SK-N-SH (cell line): ENCODE measurements around the gene COL3A1. TPM values are rescaled to one million over a fixed set of nuclear protein-coding genes. Genes with fewer than 3 reads are reported as not detected.

Experiments
- CTCF ChIA-PET: fragments of 300-600, 350-600 bp; formaldehyde crosslinking; extraction: SDS; loops from one replicate; lab custom pipeline; 2021; lab: Yijun Ruan, JAX
- POLR2A ChIA-PET: fragments of 350-600 bp; sonication (Branson Sonifier 250); formaldehyde crosslinking; extraction: SDS; loops from one replicate; lab custom pipeline; 2020; ENCODE audit warnings: antibody characterized with exemption, inconsistent platforms; lab: Yijun Ruan, JAX
- DNase-seq: peaks from one replicate; pipeline ENCODE4 v3.0.0; 2012
- H2AFZ ChIP-seq: fragments of 200-600 bp; sonication (generic); 2 replicates; pipeline ENCODE4 v1.8.1; 2016; ENCODE audit warnings: antibody characterized with exemption, mild to moderate bottlenecking, low read depth
- H3F3A ChIP-seq: fragments of 200-600 bp; sonication (generic); replicated peaks from 2 replicates; pipeline ENCODE3; 2016; ENCODE audit warnings: antibody characterized with exemption, mild to moderate bottlenecking; ENCODE audit not compliant: insufficient read depth
- H3K27ac ChIP-seq, 2 experiments: fragments of 200-500 bp in 1 of 2; fragments of 200-600 bp in 1 of 2; sonication (Bioruptor generic) in 1 of 2; sonication (generic), shearing (Covaris generic) in 1 of 2; 2 replicates each; pipeline versions ENCODE4 v1.5.1 to v1.6.1; 2014 to 2016; ENCODE audit warnings: low read depth in 2 of 2, inconsistent platforms in 1 of 2, low read length in 1 of 2, mild to moderate bottlenecking in 1 of 2, mixed read lengths in 1 of 2
- H3K27me3 ChIP-seq: fragments of 200-600 bp; sonication (generic), shearing (Covaris generic); 2 replicates; pipeline ENCODE4 v1.6.1; 2016; ENCODE audit warnings: mixed run types; ENCODE audit not compliant: insufficient read depth
- H3K36me3 ChIP-seq, 2 experiments: fragments of 200-500 bp in 1 of 2; fragments of 200-600 bp in 1 of 2; sonication (Bioruptor generic) in 1 of 2; sonication (generic) in 1 of 2; replicated peaks in 1 of 2; 2 replicates each; pipeline versions ENCODE3 to v1.5.1; 2014 to 2016; ENCODE audit warnings: low read length in 1 of 2, mild to moderate bottlenecking in 1 of 2; ENCODE audit not compliant: insufficient read depth in 2 of 2, control insufficient read depth in 1 of 2
- H3K4me1 ChIP-seq, 2 experiments: fragments of 200-500 bp in 1 of 2; fragments of 200-600 bp in 1 of 2; sonication (Bioruptor generic) in 1 of 2; sonication (generic), shearing (Covaris generic) in 1 of 2; 2 replicates each; pipeline versions ENCODE4 v1.5.1 to v1.6.1; 2014 to 2016; ENCODE audit warnings: low read depth in 1 of 2, low read length in 1 of 2, mixed run types in 1 of 2; ENCODE audit not compliant: insufficient read depth in 2 of 2, control insufficient read depth in 1 of 2
- H3K4me2 ChIP-seq: fragments of 200-600 bp; sonication (generic), shearing (Covaris generic); 2 replicates; pipeline ENCODE4 v1.6.1; 2017; ENCODE audit warnings: mixed run types
- H3K4me3 ChIP-seq, 2 experiments: fragments of 200-500 bp in 1 of 2; fragments of 200-600 bp in 1 of 2; sonication (Bioruptor generic) in 1 of 2; sonication (generic), shearing (Covaris generic) in 1 of 2; 2 replicates each; pipeline versions ENCODE4 v1.5.1 to v1.8.1; 2014 to 2016; ENCODE audit warnings: low read depth in 2 of 2, inconsistent platforms in 1 of 2, low read length in 1 of 2, mild to moderate bottlenecking in 1 of 2, mixed read lengths in 1 of 2, moderate library complexity in 1 of 2
- H3K79me2 ChIP-seq: fragments of 200-600 bp; sonication (generic); 2 replicates; pipeline ENCODE4 v1.8.1; 2017; ENCODE audit warnings: mild to moderate bottlenecking; ENCODE audit not compliant: insufficient read depth
- H3K9ac ChIP-seq: fragments of 200-600 bp; sonication (generic); 2 replicates; pipeline ENCODE4 v1.6.1; 2017; ENCODE audit warnings: mixed run types
- H3K9me2 ChIP-seq: fragments of 200-600 bp; sonication (generic); 2 replicates; pipeline ENCODE4 v1.6.1; 2017; ENCODE audit warnings: mixed run types
- H3K9me3 ChIP-seq: fragments of 200-600 bp; sonication (generic); 2 replicates; pipeline ENCODE4 v1.6.1; 2017; ENCODE audit warnings: mixed run types, mild to moderate bottlenecking, moderate library complexity
- H4K20me1 ChIP-seq: fragments of 200-600 bp; sonication (generic); 2 replicates; pipeline ENCODE4 v1.6.1; 2017; ENCODE audit warnings: mild to moderate bottlenecking, mixed run types; ENCODE audit not compliant: insufficient read depth
- ELF1 ChIP-seq: IDR thresholded peaks from 2 replicates; pipeline ENCODE4 v1.4.0; 2012
- EZH2phosphoT487 ChIP-seq: fragments of 200-600 bp; sonication (generic); IDR thresholded peaks from 2 replicates; pipeline ENCODE4 v1.6.1; 2017; ENCODE audit warnings: low read depth, mixed run types, mild to moderate bottlenecking, antibody characterized with exemption, moderate library complexity, borderline replicate concordance
- FOSL2 ChIP-seq: IDR thresholded peaks from 2 replicates; pipeline ENCODE4 v1.4.0; 2012; ENCODE audit warnings: low read depth, mild to moderate bottlenecking, moderate library complexity, borderline replicate concordance
- FOXM1 ChIP-seq: IDR thresholded peaks from 2 replicates; pipeline ENCODE4 v1.4.0; 2012; ENCODE audit warnings: low read depth, mild to moderate bottlenecking
- GABPA ChIP-seq: IDR thresholded peaks from 2 replicates; pipeline ENCODE4 v1.4.0; 2012; ENCODE audit warnings: low read depth, mild to moderate bottlenecking
- JUND ChIP-seq: IDR thresholded peaks from 2 replicates; pipeline ENCODE4 v1.4.0; 2012
- MEF2A ChIP-seq: IDR thresholded peaks from 2 replicates; pipeline ENCODE4 v1.4.0; 2012; ENCODE audit warnings: low read depth, borderline replicate concordance
- POLR2AphosphoS5 ChIP-seq: IDR thresholded peaks from 2 replicates; pipeline ENCODE4 v1.6.1; 2012; ENCODE audit warnings: low read depth, low read length
- RAD21 ChIP-seq: IDR thresholded peaks from 2 replicates; pipeline ENCODE4 v1.6.1; 2012; ENCODE audit warnings: mild to moderate bottlenecking, low read length
- SMC3 ChIP-seq: IDR thresholded peaks from 2 replicates; pipeline ENCODE4 v1.6.1; 2012; ENCODE audit warnings: low read depth, low read length, improper control_type of control experiment
- YY1 ChIP-seq: IDR thresholded peaks from 2 replicates; pipeline ENCODE4 v1.4.0; 2012; ENCODE audit warnings: low read depth, mild to moderate bottlenecking
- WGBS: methylation state at CpG from one replicate; pipeline ENCODE4 v1.1.6; 2017; ENCODE audit warnings: low lambda C conversion rate; 5-methylcytosine and 5-hydroxymethylcytosine counted together
- polyA plus RNA-seq, 3 experiments: library from polyadenylated mRNA; depleted of rRNA; stranded (reverse); fragments of >200 nt; gene quantifications; 2 replicates each; pipeline ENCODE4 v1.2.3, GENCODE V29; 2012
- TF ChIP-seq, protein P1 (sequence below): fragments of 150-350 bp; IDR thresholded peaks from 2 replicates; pipeline ENCODE4 v1.6.1; 2017; ENCODE audit warnings: antibody characterized with exemption, low read length, low read depth, borderline replicate concordance
- TF ChIP-seq, protein P2 (sequence below): IDR thresholded peaks from 2 replicates; pipeline ENCODE4 v1.4.0; 2012; ENCODE audit warnings: low read depth, borderline replicate concordance
- TF ChIP-seq, protein P3 (sequence below): IDR thresholded peaks from 2 replicates; pipeline ENCODE4 v1.4.0; 2012; ENCODE audit warnings: low read depth
- TF ChIP-seq, protein P4 (sequence below): IDR thresholded peaks from 2 replicates; pipeline ENCODE4 v1.4.0; 2012; ENCODE audit warnings: low read depth, borderline replicate concordance
- TF ChIP-seq, protein P5 (sequence below): IDR thresholded peaks from 2 replicates; pipeline ENCODE4; 2012

The COL3A1 gene
- polyA plus RNA-seq, 1 of the 3 experiments (the other 2 are of a cell fraction) = 987 TPM

DNA sequence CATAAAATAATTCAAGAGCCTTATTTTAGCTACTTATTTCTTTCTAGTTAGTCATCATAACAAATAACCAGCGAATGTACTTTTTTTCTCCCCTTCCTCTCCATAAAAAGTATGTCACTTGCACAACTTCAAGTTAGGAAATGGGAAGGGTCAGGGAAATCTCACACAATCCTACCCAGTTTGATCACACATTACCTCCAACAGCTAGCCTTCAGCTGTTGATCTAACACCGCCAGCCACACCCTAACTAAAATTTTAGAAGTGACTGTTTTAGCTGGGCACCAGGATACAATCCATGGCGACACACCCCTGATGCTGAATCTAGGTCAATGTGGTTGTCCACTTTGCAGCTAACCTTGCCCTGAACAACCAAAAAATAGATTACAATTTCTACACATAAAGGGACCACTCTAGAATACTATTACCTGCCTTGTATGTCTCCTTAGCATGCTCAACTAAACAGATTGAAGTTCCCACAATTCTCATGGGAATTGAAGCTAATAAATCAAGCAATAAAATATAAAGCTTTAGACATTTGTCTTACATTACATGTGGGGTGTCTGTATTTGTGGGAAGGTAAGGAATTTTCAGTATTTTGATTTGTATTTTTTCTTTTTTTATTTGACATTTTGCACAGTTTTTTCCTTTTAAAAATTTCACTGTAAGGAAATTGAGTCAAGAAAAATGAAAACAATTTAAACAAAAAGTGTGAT is 7.3 kb upstream of the COL3A1 start:
- Histone ChIP-seq H3F3A (peaks cover 21% of the 10 kb centered on the region), H3K4me2 (no peak overlapping the region), H3K9ac (no peak overlapping the region), H3K9me3 (no peaks in the 10 kb centered on the region), H2AFZ (no peak overlapping the region), H3K79me2 (no peaks in the 10 kb centered on the region), H3K4me3 (no peak overlapping the region), H3K9me2 (no peaks in the 10 kb centered on the region; the same call in 1 of the 2 replicates), H3K27ac (no peak overlapping the region), H3K27me3 (no peaks in the 10 kb centered on the region), H4K20me1 (no peaks in the 10 kb centered on the region), H3K36me3 (no peaks in the 10 kb centered on the region), H3K4me1 (peaks cover 0 to 28% of the 10 kb centered on the region in 2 experiments; a peak in 3 of 4 replicates)
- no peak for DNase-seq
- ChIA-PET CTCF (interaction anchor here (0.7 to 1.0 kb wide), 2 partner anchors 9 to 12 kb away, joined by 3 to 4 read pairs; no protein-coding TSS in a partner anchor), POLR2A (no interaction called here)
- 89% methylated on average over 3 of the region's 3 CpGs for WGBS
- TF ChIP-seq, protein P1, sequence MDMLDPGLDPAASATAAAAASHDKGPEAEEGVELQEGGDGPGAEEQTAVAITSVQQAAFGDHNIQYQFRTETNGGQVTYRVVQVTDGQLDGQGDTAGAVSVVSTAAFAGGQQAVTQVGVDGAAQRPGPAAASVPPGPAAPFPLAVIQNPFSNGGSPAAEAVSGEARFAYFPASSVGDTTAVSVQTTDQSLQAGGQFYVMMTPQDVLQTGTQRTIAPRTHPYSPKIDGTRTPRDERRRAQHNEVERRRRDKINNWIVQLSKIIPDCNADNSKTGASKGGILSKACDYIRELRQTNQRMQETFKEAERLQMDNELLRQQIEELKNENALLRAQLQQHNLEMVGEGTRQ = no peak
- TF ChIP-seq EZH2phosphoT487 (no peak), POLR2AphosphoS5 (no peak), ELF1 (no peak), MEF2A (no peak), GABPA (no peak), FOSL2 (no peak), JUND (no peak), FOXM1 (no peak), YY1 (no peak), SMC3 (no peak), RAD21 (no peak)
- TF ChIP-seq, protein P2, sequence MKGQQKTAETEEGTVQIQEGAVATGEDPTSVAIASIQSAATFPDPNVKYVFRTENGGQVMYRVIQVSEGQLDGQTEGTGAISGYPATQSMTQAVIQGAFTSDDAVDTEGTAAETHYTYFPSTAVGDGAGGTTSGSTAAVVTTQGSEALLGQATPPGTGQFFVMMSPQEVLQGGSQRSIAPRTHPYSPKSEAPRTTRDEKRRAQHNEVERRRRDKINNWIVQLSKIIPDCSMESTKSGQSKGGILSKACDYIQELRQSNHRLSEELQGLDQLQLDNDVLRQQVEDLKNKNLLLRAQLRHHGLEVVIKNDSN = no peak
- TF ChIP-seq, protein P3, sequence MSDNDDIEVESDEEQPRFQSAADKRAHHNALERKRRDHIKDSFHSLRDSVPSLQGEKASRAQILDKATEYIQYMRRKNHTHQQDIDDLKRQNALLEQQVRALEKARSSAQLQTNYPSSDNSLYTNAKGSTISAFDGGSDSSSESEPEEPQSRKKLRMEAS = no peak
- TF ChIP-seq, protein P4, sequence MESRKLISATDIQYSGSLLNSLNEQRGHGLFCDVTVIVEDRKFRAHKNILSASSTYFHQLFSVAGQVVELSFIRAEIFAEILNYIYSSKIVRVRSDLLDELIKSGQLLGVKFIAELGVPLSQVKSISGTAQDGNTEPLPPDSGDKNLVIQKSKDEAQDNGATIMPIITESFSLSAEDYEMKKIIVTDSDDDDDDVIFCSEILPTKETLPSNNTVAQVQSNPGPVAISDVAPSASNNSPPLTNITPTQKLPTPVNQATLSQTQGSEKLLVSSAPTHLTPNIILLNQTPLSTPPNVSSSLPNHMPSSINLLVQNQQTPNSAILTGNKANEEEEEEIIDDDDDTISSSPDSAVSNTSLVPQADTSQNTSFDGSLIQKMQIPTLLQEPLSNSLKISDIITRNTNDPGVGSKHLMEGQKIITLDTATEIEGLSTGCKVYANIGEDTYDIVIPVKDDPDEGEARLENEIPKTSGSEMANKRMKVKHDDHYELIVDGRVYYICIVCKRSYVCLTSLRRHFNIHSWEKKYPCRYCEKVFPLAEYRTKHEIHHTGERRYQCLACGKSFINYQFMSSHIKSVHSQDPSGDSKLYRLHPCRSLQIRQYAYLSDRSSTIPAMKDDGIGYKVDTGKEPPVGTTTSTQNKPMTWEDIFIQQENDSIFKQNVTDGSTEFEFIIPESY = no peak
- TF ChIP-seq, protein P5, sequence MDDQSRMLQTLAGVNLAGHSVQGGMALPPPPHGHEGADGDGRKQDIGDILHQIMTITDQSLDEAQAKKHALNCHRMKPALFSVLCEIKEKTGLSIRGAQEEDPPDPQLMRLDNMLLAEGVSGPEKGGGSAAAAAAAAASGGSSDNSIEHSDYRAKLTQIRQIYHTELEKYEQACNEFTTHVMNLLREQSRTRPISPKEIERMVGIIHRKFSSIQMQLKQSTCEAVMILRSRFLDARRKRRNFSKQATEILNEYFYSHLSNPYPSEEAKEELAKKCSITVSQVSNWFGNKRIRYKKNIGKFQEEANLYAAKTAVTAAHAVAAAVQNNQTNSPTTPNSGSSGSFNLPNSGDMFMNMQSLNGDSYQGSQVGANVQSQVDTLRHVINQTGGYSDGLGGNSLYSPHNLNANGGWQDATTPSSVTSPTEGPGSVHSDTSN = no peak
